ENCODE measurements around the gene ZCCHC18.
"Not testable (repeated sequence)": the region's sequence is repeated elsewhere in the genome, so short reads cannot be mapped to it uniquely, and the experiment has no call there.

ZCCHC18 gene
- long read RNA-seq, donor 1, partial matches to known transcripts: 0 of 2 reads
- long read RNA-seq, donor 1, other reads (novel, unspliced or antisense): 0 of 2 reads
- long read RNA-seq, donor 2: 0 reads
- long read RNA-seq, donor 3, partial matches to known transcripts: 0 of 1 reads
- long read RNA-seq, donor 3, other reads (novel, unspliced or antisense): 0 of 1 reads
- long read RNA-seq, donor 4, partial matches to known transcripts: 0 of 4 reads
- long read RNA-seq, donor 4, other reads (novel, unspliced or antisense): 0 of 4 reads
- long read RNA-seq, donor 5: 0 reads
- long read RNA-seq, donor 6, partial matches to known transcripts: 0 of 1 reads
- long read RNA-seq, donor 6, other reads (novel, unspliced or antisense): 0 of 1 reads
- long read RNA-seq, donor 7, partial matches to known transcripts: 0 of 1 reads
- long read RNA-seq, donor 7, other reads (novel, unspliced or antisense): 0 of 1 reads
- long read RNA-seq, donor 8: 0 reads

DNA sequence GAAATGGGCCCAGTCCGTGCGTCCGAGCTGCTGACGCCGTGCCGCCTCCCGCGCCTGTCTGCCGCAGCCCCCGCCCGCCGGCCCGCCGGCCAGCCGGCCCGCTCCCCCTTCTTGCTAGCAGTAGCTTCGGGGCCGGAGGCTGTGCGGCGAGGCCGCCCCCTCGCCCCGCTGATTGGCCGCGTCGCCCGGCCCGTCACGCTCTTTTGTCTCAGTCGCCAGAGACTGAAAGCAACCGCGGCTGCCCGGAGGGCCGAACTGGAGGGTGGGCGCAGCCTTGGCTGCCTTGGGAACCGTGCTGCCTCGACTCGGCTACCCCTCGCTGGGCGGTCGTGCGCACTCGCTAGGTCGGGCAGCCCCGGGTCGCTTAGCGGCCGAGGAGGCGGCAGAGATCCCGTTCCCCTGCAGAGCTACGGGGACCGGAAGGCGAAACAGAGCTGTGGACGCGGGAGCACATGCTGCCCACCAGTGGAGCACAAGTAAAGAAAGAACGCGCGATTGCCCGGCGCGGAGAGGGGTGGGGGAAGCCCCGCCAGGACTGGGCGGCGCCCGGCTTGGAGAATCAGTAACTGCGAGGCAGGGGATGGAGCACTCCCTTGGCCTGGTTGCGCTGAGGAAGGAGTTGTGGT lies at the start of gene ZCCHC18:
Gene ZCCHC18 (plus strand): TSS at position 198 of the 626 bp plus-strand sequence. CDS start 1,589 bp downstream, outside the sequence.
- DNase-seq: peak; percentile 85

DNA sequence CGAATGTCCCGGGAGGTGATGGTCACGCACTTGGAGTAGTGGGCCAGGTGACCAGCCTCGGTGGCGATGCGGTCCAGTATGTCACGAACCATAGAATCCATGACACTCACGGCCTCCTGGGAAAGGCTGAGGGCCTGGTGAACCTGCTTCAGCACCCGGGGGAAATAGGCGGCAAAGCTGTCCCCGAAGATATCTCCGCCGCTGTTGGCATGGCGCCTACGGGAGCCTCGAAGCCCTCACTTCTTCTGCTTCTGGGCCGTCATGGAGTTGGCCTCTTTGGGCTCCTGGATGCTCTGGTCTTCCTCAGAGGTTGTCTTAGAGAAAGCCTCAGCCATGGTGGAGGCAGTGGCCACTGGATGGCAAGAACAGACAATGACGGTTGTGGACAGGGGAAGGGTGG lies 49.7 kb upstream of the ZCCHC18 start:
- not testable (repeated sequence) for DNase-seq

DNA sequence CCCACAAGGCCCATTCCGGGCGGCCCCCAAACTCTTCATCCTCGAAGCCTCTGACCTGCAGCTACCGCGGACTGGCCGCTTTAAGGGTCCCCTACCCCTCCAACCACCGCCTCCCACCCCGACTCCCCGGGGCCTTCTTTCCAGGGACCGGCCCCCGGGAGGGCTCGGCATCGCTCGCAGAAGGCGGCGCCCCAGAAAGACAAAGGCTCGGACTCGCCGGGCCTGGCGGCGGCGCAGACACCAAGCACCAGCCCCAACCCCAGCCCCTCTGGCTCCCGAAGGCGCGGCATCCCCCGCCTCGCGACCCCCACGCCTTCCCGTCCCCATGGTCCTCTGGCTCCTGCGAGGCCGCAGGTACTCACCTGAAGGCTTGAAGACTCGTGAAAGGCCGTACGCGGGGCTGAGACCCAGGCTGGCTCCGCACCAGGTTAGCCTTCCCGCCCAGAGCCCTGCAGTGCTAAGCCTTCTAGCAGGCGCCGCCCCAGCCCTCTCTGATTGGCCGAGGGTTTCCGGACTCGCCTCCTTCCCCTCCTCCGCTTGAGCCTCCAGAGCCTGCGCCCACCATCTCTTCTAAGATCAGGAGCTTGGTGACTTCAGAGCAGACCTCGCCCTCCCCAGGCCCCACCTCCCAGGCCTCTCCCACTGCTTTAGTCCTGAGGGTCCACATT lies 36.4 kb upstream of the ZCCHC18 start, which contains the start of gene TMSB15C:
Gene TMSB15C (minus strand): TSS at position 459 of the 668 bp plus-strand sequence.
- DNase-seq: not testable (repeated sequence)

DNA sequence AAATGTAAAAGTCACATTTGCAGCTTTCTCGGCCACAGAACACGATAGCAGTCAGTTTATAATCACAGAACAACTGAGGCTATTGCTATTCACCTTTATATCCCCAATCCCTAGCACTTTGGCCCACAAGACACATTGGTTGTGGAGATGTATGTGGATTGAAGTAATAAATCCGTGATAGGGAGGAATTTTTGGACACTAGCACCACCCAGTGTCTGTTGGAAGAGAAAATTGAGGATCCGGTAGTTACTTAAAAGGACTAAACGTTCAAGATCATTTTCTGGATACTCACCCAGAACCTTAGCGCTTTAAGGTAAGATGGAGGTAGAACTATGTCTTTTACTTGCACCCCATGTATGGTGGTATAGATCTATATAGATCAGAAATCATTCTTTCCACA lies 34.5 kb upstream of the ZCCHC18 start:
- not testable (repeated sequence) for DNase-seq

DNA sequence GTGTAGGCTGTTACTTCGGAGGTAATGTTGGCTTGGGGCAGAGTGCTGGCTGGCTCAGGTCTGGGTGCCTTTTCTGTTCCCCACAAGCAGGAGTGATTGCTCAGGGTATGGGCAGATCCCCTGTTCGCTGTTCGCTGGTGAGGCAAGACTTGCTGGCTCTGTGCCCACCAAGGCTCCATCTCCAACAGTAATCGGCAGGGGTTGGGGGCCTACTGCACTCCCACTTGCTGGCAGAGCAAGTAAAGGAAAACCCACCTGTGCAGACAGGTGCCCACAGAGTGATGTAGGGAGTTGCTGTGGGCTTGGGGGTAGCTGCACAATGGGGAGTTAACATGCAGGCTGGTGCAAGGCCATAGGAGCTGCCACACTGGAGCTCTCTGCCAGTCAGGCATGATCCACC lies 28.3 kb upstream of the ZCCHC18 start:
- DNase-seq: no peak

DNA sequence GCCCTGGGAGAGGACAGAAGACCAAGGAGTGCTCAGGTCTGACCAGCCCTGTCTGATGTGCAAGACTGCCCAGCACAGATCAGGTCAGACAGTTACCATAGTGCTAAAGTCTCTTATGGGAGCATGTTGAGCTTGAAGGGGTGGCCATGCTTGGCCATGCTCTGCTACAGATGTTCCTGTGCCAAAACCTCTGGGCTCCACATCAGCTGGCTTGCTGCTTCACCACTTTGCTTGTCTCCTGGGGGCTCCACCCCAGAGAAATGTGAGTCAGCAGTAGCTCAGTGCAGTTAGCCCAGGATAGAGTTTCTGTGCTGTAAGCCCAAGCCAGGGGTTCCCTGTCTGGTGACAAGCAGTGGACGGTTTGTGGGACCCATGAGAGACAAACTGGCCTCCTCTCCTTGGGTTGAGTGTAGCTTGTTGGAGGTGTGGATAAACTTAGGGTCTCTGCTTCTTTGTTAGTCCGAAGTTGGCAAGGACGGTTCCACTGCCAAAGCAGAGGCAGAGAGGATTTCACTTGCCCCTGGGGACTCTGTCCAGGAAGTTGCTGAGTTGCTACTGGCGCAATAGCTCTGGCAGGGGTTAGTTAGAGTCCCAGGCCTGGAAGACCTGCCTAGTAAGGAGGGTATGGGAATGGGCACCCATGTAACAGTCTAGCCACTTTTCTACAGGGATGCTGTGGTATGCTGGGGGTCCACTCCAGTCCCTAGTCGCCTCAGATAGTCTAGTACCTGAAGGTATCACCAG lies 27.6 kb upstream of the ZCCHC18 start:
- DNase-seq: no peak

DNA sequence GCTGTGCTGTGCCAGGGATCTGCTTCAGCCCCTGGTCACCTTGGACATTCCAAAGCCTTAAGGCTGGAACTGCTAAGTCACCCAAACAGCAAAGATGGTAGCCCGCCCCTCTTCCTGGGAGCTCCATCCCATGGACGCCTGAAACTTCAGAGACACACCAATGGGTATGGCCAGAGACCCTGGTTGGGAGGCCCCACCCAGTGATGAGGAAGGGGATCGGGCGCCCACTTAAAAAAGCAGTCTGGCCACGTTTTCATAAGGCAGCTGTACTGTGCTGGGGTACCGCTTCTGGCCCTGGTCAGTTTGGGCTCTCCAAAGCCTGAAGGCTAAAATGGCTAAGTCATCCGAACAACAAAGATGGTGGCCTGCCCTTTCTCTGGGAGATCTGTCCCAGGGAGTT lies 26.8 kb upstream of the ZCCHC18 start:
- no peak for DNase-seq

DNA sequence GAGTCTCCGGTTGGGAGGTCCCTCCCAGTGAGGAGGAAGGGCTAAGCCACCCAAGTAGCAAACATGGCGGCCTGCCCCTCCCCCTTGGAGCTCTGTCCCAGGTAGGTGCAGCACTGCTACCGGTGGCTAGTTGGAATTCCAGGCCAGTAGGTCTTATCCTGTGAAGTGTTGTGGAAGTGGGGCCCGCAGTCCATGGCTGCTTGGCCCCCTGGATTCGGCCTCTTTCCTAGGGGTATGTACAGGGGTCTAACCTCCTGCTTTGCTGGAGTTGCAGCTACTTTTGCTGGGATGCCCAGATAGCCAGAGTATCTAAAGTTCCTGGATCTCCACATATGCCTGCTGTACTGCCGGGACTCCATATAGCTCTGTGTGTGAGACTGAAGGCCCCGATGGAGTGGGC lies 26.4 kb upstream of the ZCCHC18 start:
- no peak for DNase-seq

DNA sequence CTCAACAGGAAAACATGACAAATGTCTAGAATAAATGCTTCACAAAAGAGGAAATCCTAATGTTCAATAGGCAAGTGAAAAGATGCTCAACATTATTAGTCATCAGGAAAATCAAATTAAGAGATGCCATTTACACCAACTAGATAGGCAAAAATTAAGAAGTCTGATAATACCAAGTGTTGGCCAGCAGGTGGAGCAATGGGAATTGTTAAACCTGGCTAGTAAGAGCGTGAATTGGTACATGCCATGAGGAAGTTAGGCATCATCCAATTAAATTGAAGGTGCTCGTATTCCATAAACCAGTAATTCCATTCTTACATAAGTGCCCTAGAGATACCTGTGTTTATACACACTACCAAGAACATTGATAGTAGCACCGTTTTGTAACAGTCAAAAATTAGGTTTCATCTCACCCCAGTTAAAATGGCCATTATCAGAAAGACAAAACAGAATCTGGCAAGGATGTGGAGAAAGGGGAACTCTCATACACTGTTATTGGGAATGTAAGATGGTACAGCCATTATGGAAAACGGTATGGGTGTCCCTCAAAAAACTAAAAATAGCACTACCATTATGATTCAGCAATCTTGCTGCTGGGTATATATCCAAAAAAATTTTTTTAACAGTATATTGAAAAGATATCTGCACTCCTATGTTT lies 14.0 kb upstream of the ZCCHC18 start:
- peak; percentile 5 for DNase-seq

DNA sequence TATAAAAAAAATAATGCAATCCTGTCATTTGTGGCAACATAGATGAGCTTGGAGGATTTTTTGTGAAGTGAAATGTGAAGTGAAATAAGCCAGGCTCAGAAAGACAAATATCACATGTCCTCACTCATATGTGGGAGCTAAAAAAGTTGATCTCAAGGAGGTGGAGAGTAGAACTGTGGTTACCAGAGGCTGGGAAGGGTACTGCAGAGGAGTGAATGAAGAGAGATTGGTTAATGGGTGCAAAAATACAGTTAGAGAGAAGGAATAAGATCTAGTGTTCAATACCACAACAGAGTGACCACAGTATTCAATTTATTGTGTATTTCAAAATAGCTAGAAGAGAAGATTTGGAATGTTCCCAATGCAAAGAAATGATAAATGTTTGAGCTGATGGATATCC lies 13.4 kb upstream of the ZCCHC18 start:
- DNase-seq: no peak

DNA sequence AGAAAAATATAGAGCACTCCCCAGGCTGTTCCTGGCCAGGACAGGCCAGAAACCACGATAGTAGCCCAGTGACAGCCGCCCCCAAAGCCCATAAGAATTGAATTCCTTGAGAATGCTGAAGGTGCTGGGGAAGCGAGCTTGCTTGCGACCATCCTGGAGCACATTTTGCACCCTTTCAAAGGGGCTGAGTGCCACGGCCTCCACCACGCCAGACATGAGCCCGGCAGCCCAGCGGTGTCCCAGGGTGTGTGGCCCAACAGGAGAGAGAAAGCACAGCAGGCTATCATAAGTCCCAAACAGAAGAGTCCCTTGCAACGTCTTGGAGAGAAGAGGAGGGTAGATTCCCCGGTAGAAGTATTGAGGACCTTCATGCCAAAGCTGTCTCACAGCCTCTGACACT lies 7.6 kb upstream of the ZCCHC18 start:
- no peak for DNase-seq

DNA sequence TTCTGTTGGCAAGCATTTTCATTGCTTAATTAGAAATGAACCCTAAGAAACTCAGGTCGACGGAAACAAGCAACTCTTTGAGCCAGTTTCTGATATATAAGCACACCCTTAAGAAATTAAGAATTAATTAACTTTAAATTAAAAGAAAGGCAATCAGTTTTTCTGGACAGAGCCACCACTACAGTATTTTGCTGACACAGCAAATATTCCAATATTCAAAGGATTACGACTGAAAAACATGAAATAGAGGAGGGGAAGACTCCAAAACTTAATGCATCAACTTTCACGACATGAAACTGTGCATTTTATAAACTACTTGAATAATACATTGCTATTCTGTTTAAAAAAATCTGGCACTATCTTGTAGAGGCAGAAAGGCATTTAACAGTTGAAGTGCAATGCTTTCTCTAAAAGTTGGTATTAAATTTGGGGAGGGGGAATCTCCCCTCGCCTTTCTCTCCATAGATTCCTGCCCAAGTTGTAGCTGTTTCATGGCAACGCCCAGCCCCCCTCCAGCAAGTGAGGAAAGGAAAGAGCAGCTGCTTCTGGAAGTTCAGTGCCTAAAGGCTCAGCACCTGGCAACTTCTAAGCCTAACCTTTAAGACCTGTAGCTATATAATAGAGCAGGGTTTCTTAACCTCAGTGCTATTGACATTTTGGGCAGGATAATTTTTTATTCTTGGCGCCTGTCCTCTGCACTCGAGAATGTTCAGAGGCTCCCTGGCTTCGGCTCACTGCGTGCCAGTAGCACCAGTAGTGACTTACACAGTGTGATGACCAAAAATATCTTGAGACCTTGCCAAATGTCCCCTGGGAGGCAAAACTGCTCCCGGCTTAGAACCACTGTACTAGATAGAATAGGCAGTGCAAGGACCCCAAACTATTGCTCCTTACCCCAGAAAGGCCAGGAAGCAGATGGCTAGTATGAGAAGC lies 6.7 kb upstream of the ZCCHC18 start:
- no peak for DNase-seq

DNA sequence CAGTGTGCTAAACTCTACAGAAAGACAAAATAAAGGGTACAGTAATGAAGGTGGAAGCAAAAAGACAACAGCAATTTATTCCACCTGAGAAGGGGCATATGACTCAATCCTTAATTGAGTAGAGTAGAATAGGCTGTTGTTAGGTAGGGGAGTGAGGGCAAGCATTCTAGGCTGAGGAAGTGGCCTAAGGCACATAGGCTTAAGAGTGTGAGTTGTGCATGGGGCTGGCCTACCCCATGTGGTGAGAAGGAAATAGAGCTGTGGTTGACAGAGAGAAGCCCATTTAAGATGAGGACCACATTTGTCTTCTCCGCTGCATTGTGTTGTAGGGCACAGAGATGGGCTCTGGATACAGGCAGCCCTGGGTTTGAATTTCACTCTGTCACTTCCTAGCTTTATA lies 3.4 kb upstream of the ZCCHC18 start:
- DNase-seq: no peak

DNA sequence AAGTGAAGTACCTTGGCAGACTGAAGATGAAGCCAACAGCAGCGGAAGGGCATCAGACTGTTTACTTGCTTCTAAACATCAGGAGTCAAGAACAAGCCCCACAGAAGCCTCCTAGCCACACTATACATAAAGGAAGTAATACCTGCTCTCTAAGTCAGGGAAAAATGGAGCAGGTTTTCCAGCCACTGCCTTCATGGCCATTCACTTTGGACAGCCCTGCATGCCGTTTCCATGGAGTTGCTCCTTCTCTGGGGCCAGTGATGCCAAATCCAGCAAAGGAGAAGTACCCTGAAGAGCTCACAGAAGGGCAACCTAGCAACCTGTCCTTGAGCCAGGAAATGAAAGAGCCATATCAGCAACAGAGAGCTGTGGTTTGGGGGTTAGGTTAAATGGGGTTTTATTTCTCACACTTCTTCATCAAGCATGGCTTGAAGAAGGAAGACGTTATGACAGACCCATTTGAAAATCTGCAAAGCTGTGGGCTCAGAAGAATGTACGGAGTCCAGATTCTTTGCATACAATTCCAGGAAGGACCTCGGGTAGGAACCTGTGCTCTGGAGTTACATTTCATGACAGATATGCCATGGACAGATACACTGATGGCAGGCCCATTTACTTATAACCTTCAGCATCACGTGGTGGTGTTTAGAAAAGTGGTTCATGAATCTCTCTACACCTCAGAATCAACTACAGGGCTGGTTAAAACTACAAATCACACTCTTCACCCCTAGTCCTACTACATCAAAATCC lies 1.7 kb upstream of the ZCCHC18 start:
- DNase-seq: not testable (repeated sequence)

DNA sequence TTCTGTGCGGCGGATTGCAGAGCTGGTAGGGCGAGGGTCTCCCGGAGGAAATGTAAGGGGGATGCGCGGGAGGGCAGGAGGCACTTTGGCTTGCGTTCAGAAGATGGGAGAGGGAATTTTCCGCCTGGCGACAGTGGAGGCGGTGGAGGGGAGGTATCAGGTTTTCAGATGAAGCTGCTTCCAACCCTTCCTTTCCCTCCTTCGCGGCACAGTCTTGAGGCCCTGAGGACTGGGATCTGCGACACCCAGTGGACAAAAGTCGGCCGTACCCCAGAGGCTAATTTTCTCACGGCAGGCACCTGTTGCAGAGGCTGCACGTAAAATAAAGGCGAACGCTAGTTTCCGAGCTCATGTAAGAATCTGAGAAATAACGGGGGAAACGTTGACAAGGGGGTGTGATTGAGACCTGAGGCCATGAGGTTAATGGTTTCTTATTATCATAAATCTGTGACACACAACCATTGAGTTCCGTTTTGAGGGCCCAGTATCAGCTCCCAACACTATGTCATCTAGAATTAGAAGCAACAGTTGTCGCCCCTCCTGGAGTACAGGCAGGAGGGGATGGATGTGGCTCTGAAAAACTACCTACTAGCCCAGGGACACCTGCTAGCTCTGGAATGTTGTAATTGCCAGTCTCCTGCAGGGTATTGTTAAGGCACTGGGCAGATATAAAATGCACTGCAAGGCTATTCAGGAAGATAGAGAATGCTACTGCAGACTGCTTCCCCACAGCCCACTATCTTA lies 1.1 kb downstream of the ZCCHC18 start:
- peak; percentile 57 for DNase-seq

DNA sequence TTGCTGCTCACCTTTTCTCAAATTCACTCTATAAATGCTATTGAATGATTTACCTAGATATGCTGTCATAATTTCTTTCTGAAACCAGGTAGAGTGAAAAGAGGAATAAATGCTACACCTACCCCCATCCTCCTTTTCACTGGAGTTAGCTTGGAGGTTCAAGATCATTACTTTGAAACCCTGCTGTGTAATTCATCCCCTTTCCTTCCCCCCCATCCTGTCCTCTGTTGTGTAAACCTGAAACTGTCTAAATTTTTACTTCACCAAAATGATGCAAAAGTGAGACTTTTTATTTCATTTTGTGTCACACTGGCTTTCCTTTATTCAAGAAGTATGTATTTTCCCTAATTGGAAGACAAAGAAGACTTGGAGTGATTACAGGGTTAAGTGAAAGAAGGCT lies 5.4 kb downstream of the ZCCHC18 start:
- DNase-seq: no peak

DNA sequence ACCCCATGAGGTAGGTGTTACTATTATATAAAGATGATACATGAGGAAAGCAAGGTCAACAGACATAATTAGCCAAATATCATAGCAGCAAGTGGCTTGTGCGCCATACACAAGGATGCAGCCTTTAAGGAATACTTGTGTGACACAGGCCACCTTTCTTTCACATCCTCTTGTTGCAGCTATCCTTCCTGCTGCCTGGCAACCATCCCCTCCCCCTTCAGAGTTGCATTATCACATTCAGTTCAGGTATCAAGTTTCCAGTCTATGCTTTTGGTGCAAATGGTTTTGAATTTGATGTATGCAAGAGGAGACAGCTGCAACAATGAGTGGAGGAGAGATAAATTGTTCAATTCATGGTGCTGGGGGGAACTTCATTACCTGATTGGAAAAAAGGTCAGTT lies 6.4 kb downstream of the ZCCHC18 start:
- DNase-seq: no peak

DNA sequence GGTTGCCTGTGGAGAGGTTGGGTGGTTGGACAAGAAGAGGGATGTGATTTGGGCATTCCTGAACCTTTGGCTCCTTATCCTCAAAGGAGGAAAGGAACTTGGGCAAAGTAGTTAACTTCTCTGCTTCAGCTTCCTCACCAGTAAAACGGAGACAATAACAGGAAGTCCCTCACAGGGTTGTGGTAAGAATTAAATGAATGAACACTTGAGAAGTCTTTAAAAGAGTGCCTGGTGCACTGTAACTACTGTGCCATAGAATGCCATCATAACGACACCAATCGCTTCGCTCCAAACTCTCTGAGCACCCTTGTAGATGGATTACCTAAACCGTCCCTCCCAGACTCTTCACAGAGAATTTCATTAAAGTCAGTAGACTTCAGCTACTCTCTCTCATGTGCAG lies 10.5 kb downstream of the ZCCHC18 start:
- no peak for DNase-seq

DNA sequence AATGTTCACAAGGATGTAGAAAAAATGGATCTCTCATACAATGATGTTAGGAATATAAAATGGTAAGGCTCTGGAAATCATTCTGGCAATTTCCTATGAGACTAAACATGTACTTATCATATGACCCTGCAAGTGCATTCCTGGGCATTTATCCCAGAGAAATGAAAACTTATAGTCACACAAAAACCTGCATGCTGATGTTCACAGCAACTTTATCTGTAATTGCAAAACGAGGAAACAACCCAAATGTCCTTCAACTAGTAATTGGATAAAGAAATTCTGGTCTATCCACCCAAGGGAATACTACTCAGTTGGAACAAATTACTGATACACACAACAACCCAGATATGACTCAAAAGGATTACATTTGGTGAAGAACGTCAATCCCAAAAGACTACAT lies 14.5 kb downstream of the ZCCHC18 start:
- no peak for DNase-seq

All from right kidney (tissue), 9 donors.